ENCODE data around the gene BZW1.
A peak's percentile ranks its signal among the peaks of the same experiment; 100 is the strongest.

BZW1 gene

GRCh38 chr2:200811333-200812121 lies at the start of gene BZW1:
Gene BZW1, plus strand, starts transcription at chr2:200811910. Its CDS starts 1,308 bp downstream, at chr2:200813218.
- DNase-seq (ENCODE audit: low read depth, low spot score) = peak; percentile 89

DNA sequence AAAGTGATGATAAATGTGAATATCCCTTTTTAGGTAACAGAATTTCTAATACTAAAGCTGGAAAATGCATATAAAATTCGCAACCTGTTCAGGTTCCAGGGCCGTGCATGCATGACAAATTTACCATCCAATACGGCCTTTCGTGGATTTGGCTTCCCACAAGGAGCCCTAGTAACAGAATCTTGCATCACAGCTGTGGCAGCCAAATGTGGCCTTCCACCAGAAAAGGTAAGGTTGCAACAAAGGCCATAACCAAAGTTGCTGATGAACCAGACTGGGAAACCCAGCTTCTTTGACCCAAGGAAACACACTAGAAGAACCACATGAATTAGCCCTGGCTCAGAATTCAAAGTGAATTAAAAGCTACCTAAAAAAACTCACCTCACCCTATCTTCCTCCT lies 49.6 kb upstream of the BZW1 start:
- DNase-seq (ENCODE audit: low read depth, low spot score) = no peak

GRCh38 chr2:200763422-200763821 lies 48.3 kb upstream of the BZW1 start:
- DNase-seq (ENCODE audit: low read depth, low spot score) = no peak

GRCh38 chr2:200765139-200765951 lies 46.4 kb upstream of the BZW1 start:
- DNase-seq (ENCODE audit: low read depth, low spot score) = peak; percentile 77

- no peak for DNase-seq (ENCODE audit: low read depth, low spot score)
Measured at GRCh38 chr2:200765995-200766660, 45.6 kb upstream of the BZW1 start.

DNA sequence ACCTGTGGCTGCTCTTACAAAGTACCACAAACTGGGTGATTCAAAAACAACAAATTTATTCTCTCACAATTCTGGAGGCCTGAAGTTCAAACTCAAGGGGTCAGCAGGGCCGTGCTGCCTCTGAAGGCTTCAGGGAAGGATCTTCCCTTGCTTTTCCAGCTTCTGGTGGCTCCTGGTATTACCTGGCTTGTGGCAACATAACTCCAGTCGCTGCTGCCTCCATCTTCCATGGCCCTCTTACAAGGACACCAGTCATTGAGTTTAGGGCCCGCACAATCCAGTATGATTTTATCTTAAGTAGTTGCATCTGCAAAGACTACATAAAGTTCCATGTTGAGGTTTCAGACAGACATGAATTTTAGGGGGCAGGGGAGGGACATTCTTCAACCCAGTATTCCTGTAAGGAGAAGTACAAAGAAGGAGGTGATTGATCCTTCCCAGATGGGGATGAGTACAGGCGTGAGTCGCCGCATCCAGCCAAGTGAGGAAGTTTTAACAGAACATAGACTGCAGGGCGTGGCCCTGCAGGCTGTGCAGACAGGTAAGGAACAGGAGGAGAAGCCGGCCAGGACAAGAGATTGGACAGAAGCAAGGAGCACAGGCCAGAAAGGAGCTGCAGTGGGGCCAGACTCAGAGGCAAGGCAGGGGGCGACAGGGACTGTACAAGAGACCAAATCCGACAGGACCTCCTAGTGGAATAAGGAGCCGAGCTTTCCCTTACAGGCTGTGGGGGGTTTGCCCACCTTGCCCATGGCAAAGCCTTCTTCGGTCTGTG lies 44.4 kb upstream of the BZW1 start:
- DNase-seq (ENCODE audit: low read depth, low spot score) = no peak

DNA sequence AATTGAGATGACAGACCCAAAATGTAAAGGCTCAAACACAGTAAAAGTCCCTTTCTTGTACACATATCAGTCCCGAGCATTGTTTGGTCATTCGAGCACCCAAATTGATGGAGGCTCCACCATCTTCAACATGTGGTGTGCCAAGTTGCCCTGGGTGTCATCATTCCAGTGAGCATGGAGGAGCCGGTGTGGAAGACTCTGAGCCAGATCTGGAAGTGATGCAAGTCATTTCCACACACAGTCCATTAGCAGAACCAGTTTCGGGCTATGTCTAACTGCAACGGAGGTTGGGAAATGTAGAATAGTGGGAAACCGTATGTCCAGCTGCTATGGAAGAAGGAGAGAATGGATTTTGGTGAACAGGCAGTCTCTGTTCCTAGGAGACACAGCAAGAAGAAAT lies 40.9 kb upstream of the BZW1 start:
- DNase-seq (ENCODE audit: low read depth, low spot score) = no peak

GRCh38 chr2:200772620-200773019 lies 39.1 kb upstream of the BZW1 start:
- DNase-seq (ENCODE audit: low read depth, low spot score) = no peak

GRCh38 chr2:200773083-200773482 lies 38.6 kb upstream of the BZW1 start:
- no peak for DNase-seq (ENCODE audit: low read depth, low spot score)

DNA sequence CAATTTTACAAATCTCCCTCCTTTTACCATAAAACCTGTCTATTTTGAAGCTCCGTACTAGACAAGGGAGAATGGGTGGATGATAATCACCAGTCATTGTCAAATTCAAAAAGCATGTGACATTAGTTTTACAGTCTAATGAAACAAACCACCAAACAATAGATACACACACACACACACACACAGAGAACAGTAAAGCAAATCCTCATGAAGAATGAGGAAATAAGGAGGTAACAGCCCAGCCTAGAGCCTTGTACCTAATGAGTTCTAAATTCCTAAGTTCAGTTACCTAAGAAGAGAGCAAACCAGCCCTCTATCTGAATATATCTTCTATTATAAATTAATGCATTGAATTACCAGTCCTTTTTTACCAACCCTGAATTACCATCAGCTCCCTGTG lies 36.8 kb upstream of the BZW1 start:
- no peak for DNase-seq (ENCODE audit: low read depth, low spot score)

DNA sequence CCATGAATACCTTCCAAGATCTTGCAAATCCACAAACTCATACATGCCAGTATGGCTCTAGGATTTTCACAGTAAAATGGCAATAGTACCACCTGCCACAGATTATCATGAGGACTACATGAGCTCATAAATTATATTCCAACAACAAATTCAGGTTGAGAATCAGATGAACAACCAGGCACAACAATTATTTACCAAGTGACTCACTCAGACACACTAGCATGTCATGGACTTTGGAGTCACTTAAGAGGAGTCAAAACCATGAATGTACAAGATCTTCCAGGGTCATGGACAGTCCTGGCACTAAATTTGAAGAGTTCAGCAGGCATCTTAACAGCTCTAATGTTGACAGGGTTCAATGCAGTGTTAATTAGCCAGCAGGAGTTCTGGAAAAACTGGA lies 34.4 kb upstream of the BZW1 start:
- no peak for DNase-seq (ENCODE audit: low read depth, low spot score)

DNA sequence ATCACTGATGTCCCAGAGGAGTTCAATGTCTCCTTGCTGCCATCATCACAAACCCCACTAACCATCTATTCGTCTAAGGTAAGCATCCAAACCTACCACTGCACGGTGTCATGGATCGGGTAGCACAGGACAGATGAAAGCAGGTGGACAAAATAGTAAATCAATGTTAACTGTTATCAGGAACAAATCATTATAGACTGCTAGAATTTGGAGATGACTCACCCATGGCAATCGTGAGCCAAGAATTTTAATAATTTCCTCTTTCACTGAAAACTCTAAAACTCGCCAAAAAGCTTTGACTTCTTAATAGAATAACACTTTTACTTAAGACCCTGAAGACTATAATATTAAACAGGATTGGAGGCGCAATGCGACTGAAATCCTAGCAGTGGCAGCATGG lies 33.7 kb upstream of the BZW1 start:
- no peak for DNase-seq (ENCODE audit: low read depth, low spot score)

DNA sequence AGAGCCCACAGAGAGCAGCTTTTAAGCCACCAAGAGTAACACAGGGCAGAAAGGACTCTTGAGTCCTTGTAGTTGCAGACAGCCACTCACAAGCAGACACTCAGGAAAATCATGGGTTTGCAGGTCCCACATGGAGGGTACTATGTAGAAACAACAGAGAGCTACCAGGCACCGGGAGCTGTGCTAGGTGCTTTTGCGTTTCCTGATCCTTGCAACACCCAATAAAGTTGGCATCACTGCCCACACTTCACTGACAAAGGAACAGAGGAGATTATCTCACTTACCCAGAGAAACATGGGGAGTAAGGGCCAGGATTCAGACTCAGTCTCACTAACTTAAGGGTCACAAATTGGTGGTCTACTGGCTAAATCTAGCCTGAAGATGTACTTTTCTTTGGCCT lies 32.5 kb upstream of the BZW1 start:
- DNase-seq (ENCODE audit: low read depth, low spot score) = no peak

DNA sequence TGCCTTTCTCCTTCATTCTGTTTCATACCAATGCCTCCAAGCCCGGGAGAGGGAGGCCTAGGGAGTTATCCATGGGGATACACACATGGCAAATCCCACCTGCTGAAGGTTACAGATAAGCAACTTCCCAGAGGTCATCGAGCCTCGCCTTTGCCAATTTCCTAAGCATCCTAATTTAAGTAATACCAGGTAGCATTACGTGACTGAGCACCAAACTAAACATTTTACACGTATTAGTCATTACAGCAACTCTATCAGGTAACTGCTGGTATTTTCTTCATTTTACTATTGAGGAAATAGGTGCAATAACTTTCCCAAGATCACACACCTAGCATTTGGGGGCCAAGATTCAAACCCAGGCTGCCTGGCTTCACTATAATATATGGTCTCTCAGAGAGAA lies 30.1 kb upstream of the BZW1 start:
- DNase-seq (ENCODE audit: low read depth, low spot score) = no peak

DNA sequence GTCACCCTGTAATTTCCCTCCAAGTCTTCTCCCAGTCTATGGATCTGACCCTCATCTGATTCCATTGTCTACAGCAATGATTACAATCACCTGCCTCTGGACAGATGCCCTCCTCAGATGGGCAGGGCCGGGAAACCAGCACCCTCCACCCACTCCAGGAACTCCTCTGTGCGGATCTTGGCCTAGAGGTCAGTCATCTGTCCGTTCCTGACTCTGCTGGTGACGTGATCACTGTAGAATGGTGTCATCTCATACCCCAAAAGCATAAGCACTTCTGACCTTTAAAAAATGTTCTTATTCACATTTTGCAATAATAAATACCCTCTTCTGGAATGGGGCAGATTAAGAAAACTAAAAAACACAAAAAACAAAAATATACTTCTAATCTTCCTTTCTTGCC lies 29.5 kb upstream of the BZW1 start:
- no peak for DNase-seq (ENCODE audit: low read depth, low spot score)

GRCh38 chr2:200784215-200784614 lies 27.5 kb upstream of the BZW1 start:
- DNase-seq (ENCODE audit: low read depth, low spot score) = no peak

DNA sequence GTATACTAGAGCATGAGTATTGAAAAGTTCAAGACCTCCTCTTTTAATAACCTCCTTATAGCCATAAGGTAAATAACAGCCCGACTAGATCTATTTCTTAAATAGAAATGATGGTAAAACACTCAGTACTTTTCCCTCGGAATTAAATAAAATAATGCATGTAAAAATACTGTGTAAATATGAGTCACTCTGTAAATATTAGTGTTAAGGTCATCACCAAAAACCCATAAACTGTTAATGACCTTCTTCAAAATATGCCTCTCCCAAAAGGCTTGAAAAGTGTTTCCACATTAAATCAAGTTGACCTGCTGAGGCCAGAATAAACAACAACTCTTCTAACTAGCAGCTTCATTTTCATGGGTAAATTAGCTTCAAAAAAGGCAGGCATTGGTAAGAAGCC lies 25.3 kb upstream of the BZW1 start:
- DNase-seq (ENCODE audit: low read depth, low spot score) = peak; percentile 45

DNA sequence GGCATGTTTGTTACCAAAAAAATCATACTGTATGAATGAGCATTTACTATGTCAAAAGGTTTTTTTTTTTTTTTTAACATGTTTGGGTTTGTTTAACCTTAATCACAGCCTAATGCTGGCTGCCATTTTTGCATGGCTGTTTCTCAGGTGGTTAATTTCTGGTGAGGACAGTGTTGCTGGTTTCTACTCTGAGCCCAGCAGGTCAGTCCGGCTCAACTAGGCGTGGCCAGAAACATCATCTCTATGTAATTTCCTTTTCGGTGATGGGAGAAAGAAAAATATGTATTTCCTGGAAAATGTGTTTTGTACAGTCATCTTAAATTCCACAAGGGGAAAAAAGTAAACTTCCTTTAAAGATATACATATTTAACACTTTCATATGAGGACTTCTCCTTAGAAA lies 24.9 kb upstream of the BZW1 start:
- DNase-seq (ENCODE audit: low read depth, low spot score) = peak; percentile 18

DNA sequence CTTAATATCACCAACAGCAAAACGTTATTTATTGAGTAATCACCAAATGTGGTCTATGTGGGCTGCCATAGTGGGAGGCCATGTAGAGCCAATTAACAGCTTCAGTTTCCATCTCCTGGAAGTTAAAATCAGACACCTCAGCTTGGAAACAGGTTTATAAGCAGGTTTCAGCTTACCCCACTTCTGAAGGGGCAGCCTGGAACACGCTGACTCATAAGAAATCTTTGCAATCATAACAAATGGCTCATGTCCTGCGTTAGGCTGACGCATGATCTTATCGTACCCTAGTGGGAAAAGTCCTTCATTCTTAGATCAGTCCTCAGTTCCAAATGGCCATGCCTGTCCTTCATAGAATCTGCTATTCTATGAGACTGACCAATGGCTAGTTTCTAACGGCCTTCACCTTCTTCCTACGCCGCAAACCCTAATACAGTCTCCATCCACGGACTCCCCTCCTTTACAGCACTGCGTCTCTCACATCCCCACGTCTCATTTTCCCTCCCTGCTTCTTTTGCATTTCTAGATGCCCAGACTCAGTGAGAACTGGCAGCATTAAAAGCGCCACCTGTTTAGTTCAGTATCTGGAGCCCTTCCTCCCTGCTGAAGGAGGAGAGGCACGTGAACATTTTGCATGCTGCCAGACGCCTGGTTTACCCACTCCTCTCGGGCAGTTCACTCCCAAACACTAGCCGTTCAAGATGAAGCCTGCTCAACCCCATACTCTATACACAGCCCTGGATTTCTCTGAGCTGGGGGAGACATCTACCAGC lies 24.2 kb upstream of the BZW1 start:
- peak; percentile 68 for DNase-seq (ENCODE audit: low read depth, low spot score)

GRCh38 chr2:200788121-200788718 lies 23.5 kb upstream of the BZW1 start:
- no peak for DNase-seq (ENCODE audit: low read depth, low spot score)

GRCh38 chr2:200790185-200790584 lies 21.5 kb upstream of the BZW1 start:
- DNase-seq (ENCODE audit: low read depth, low spot score) = no peak
